GM18867 (cell line): ENCODE data around the gene ITGB5.
"Not testable (repeated sequence)": the region's sequence is repeated elsewhere in the genome, so short reads cannot be mapped to it uniquely, and the experiment has no call there.

ENCODE experiments used
- ATAC-seq: cut with Tn5 transposase; IDR thresholded peaks from one replicate; pipeline ENCODE4 v1.9.1; 2021; ENCODE audit warnings: mild to moderate bottlenecking, moderate library complexity; ENCODE audit not compliant: unreplicated experiment

The ITGB5 gene

GRCh38 chr3:124837730-124838186 is 49.4 kb downstream of the ITGB5 start:
- no peak for ATAC-seq

- no peak for ATAC-seq
Observed at GRCh38 chr3:124837065-124837464, 50.1 kb downstream of the ITGB5 start.

- no peak for ATAC-seq
Observed at GRCh38 chr3:124836448-124836847, 50.7 kb downstream of the ITGB5 start.

GRCh38 chr3:124834723-124835718 is 52.1 kb downstream of the ITGB5 start:
- ATAC-seq: peak; percentile 94

GRCh38 chr3:124833710-124834332 is 53.3 kb downstream of the ITGB5 start:
- ATAC-seq: no peak

- ATAC-seq: no peak
Observed at GRCh38 chr3:124832782-124833709, 54.1 kb downstream of the ITGB5 start.

- ATAC-seq: no peak
Observed at GRCh38 chr3:124831628-124832199, 55.5 kb downstream of the ITGB5 start.

- no peak for ATAC-seq
Observed at GRCh38 chr3:124829819-124830554, 57.2 kb downstream of the ITGB5 start.

GRCh38 chr3:124829178-124829818 is 57.9 kb downstream of the ITGB5 start:
- ATAC-seq: no peak

- not testable (repeated sequence) for ATAC-seq
Observed at GRCh38 chr3:124827476-124828206, 59.5 kb downstream of the ITGB5 start.

GRCh38 chr3:124826703-124827102 is 60.5 kb downstream of the ITGB5 start:
- no peak for ATAC-seq

- ATAC-seq: no peak
Observed at GRCh38 chr3:124824286-124824915, 62.8 kb downstream of the ITGB5 start.

- ATAC-seq: no peak
Observed at GRCh38 chr3:124823648-124824047, 63.5 kb downstream of the ITGB5 start.

GRCh38 chr3:124823206-124823605 is 64.0 kb downstream of the ITGB5 start:
- no peak for ATAC-seq

GRCh38 chr3:124821356-124821755 is 65.8 kb downstream of the ITGB5 start:
- no peak for ATAC-seq

GRCh38 chr3:124818398-124819091 is 68.6 kb downstream of the ITGB5 start:
- no peak for ATAC-seq

- ATAC-seq: no peak
Observed at GRCh38 chr3:124817079-124817478, 70.1 kb downstream of the ITGB5 start.

GRCh38 chr3:124816206-124816605 is 71.0 kb downstream of the ITGB5 start:
- ATAC-seq: no peak
